Measurements from ENCODE around the gene FUZ. TPM values are rescaled to one million over a fixed set of nuclear protein-coding genes. Genes with fewer than 3 reads are reported as not detected.

Gene FUZ
- total and polyA plus RNA-seq, 4 donors = 3.8 to 12.5 (median 7.0) TPM

DNA sequence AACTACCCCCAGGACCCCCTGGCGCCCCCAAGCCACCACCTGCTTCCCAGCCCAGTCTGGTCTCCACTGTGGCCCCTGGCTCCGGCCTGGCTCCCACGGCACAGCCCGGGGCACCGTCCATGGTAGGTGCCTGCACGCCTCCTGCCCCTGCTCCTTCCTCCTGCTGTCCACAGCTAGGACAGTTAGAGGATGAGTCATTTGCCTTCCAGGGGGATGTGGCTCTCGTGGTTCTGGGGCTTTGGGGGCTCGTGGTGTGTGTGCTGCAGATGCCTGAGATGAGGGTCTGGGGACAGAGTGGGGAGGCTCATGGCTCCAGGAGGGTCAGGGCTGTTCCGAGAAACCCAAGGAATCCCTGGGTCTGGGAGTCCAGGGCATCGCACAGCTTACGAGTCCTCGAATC is 17.7 kb upstream of the FUZ start:
- no peak for DNase-seq (ENCODE audit: low spot score)
- Histone ChIP-seq H3K4me1 (ENCODE audit: control insufficient read depth in 4 of 4, insufficient read depth in 4 of 4, low read length in 3 of 4) (no peaks in the 10 kb centered on the region), H3K4me3 (ENCODE audit: low read depth in 1 of 3, low read length in 3 of 3) (no peak overlapping the region), H3K36me3 (ENCODE audit: control insufficient read depth in 4 of 4, insufficient read depth in 3 of 4, low read depth in 1 of 4, low read length in 3 of 4) (peaks cover 5 to 48% (median 18%) of the 10 kb centered on the region in 4 donors), H3K9ac (ENCODE audit: low read depth in 1 of 2, low read length in 2 of 2) (no peak overlapping the region), H3K27me3 (ENCODE audit: control insufficient read depth in 4 of 4, insufficient read depth in 4 of 4, low read length in 3 of 4) (no peaks in the 10 kb centered on the region), H3K27ac (ENCODE audit: low read depth in 1 of 2, low read length in 2 of 2) (no peak overlapping the region), H3K9me3 (ENCODE audit: control insufficient read depth in 4 of 4, low read length in 3 of 4) (no peaks in the 10 kb centered on the region)
- WGBS = 95% methylated on average over 12 of the region's 12 CpGs
- no peak for TF ChIP-seq SP1 (IDR thresholded peaks at IDR 0.05)
- no peak for TF ChIP-seq ATF3 (IDR thresholded peaks at IDR 0.05)
- no peak for TF ChIP-seq ZBTB33 (IDR thresholded peaks at IDR 0.05)
- TF ChIP-seq TAF1 (conservative IDR thresholded peaks at IDR 0.05) = no peak
- TF ChIP-seq REST (IDR thresholded peaks at IDR 0.05) = no peak
- TF ChIP-seq, protein P1, sequence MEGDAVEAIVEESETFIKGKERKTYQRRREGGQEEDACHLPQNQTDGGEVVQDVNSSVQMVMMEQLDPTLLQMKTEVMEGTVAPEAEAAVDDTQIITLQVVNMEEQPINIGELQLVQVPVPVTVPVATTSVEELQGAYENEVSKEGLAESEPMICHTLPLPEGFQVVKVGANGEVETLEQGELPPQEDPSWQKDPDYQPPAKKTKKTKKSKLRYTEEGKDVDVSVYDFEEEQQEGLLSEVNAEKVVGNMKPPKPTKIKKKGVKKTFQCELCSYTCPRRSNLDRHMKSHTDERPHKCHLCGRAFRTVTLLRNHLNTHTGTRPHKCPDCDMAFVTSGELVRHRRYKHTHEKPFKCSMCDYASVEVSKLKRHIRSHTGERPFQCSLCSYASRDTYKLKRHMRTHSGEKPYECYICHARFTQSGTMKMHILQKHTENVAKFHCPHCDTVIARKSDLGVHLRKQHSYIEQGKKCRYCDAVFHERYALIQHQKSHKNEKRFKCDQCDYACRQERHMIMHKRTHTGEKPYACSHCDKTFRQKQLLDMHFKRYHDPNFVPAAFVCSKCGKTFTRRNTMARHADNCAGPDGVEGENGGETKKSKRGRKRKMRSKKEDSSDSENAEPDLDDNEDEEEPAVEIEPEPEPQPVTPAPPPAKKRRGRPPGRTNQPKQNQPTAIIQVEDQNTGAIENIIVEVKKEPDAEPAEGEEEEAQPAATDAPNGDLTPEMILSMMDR (IDR thresholded peaks at IDR 0.05; ENCODE audit: low read depth, low read length, missing input control) = no peak
- no peak for TF ChIP-seq MAX (IDR thresholded peaks at IDR 0.05)
- TF ChIP-seq JUND (IDR thresholded peaks at IDR 0.05) = no peak
- TF ChIP-seq GABPA (IDR thresholded peaks at IDR 0.05 in 1 of 2, conservative IDR thresholded peaks at IDR 0.05 in 1 of 2) = no peak
- TF ChIP-seq RAD21 (IDR thresholded peaks at IDR 0.05) = no peak

DNA sequence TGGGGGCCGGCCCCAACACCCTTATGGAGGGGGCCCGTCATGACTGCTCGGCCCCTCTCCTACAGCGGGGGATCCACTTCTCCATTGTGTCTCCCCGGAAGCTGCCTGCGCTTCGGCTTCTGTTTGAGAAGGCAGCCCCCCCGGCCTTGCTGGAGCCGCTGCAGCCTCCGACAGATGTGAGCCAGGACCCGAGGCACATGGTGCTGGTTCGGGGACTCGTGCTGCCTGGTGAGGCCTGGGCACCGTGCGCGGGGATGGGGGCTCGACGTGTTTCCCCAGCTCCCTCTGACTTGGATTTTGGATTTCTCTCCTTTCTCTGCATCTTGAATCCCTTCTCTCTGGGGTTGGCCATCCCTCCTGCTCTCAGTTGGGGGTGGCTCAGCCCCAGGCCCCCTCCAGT is 16.6 kb upstream of the FUZ start:
- H3K27ac ChIP-seq (ENCODE audit: low read depth in 1 of 2, low read length in 2 of 2) = no peak overlapping the region
- H3K9ac ChIP-seq (ENCODE audit: low read depth in 1 of 2, low read length in 2 of 2) = no peak overlapping the region
- no peaks in the 10 kb centered on the region for H3K4me1 ChIP-seq (ENCODE audit: control insufficient read depth in 4 of 4, insufficient read depth in 4 of 4, low read length in 3 of 4)
- no peak for TF ChIP-seq NR2F2 (IDR thresholded peaks at IDR 0.05)
- DNase-seq (ENCODE audit: low spot score) = no peak
- 98% methylated on average over 18 of the region's 18 CpGs for WGBS
- H3K4me3 ChIP-seq (ENCODE audit: low read depth in 1 of 3, low read length in 3 of 3) = no peak overlapping the region
- peaks cover 5 to 48% (median 15%) of the 10 kb centered on the region in 4 donors for H3K36me3 ChIP-seq (ENCODE audit: control insufficient read depth in 4 of 4, insufficient read depth in 3 of 4, low read depth in 1 of 4, low read length in 3 of 4)
- no peaks in the 10 kb centered on the region for H3K27me3 ChIP-seq (ENCODE audit: control insufficient read depth in 4 of 4, insufficient read depth in 4 of 4, low read length in 3 of 4)
- H3K9me3 ChIP-seq (ENCODE audit: control insufficient read depth in 4 of 4, low read length in 3 of 4) = no peaks in the 10 kb centered on the region

Measured in liver (tissue), 9 donors.